K562 (cell line): ENCODE data around the gene NBPF14. TPM values are rescaled to one million over a fixed set of nuclear protein-coding genes. Genes with fewer than 3 reads are reported as not detected.
A peak's percentile ranks its signal among the peaks of the same experiment; 100 is the strongest.
"Not testable (repeated sequence)": the region's sequence is repeated elsewhere in the genome, so short reads cannot be mapped to it uniquely, and the experiment has no call there.

Experiments used
- CREB1 ChIP-seq, 2 experiments: sonication (generic) in 1 of 2; formaldehyde crosslinking in 1 of 2; IDR thresholded peaks; 2 replicates each; pipeline versions ENCODE4 v1.6.1 to v1.8.0; 2012 to 2022; ENCODE audit warnings: inconsistent platforms in 1 of 2, mild to moderate bottlenecking in 1 of 2, missing genetic modification reagents in 1 of 2, moderate library complexity in 1 of 2
- CREM ChIP-seq: IDR thresholded peaks from 2 replicates; pipeline ENCODE4 v1.6.1; 2014; ENCODE audit warnings: antibody characterized with exemption, low read depth
- EHMT2 ChIP-seq: fragments of 450-650 bp; IDR thresholded peaks from 2 replicates; pipeline ENCODE4 v1.6.1; 2018; ENCODE audit warnings: antibody characterized with exemption
- ELF4 ChIP-seq: fragments of 450-650 bp; formaldehyde crosslinking; IDR thresholded peaks from 2 replicates; pipeline ENCODE4 v1.4.0; 2022; ENCODE audit warnings: missing genetic modification characterization
- GABPA ChIP-seq: fragments of 200-800 bp; sonication (Bioruptor generic); conservative IDR thresholded peaks from 2 replicates; pipeline ENCODE4 v1.6.1; 2016; ENCODE audit warnings: low read depth, missing genetic modification characterization, missing compliant biosample characterization
- MEIS2 ChIP-seq: fragments of 450-650 bp; IDR thresholded peaks from 2 replicates; pipeline ENCODE4 v1.6.1; 2014; ENCODE audit warnings: mild to moderate bottlenecking; ENCODE audit not compliant: partially characterized antibody
- ZNF584 ChIP-seq: fragments of 200-800 bp; sonication (Bioruptor generic); IDR thresholded peaks from 2 replicates; pipeline ENCODE4 v1.6.1; 2016; ENCODE audit warnings: low read depth, mild to moderate bottlenecking, missing genetic modification characterization, missing compliant biosample characterization
- polyA plus RNA-seq, 8 experiments: library from polyadenylated mRNA; depleted of rRNA in 4 of 8; stranded (reverse) in 5 of 8; unstranded in 3 of 8; fragments of >200 nt; fragmentation: Nextera tagmentation in 2 of 8; fragmentation: Illumina TruSeq in 1 of 8; extraction: Ambion mirVana in 2 of 8; extraction: Trizol in 1 of 8; gene quantifications; 2 replicates each; pipeline versions ENCODE4 v1.2.1 to v1.2.3, GENCODE V29; 2011 to 2014; ENCODE audit warnings: inconsistent platforms in 1 of 8, missing spikeins in 1 of 8
- total RNA-seq, 7 experiments: library from RNA; depleted of rRNA in 6 of 7; stranded (reverse); fragments of >200 nt in 6 of 7; fragmentation: Illumina TruSeq in 2 of 7; extraction: Trizol in 2 of 7; gene quantifications; 2 replicates each; pipeline versions ENCODE4 v1.2.1 to v1.2.3, GENCODE V29; 2011 to 2021; ENCODE audit warnings: low replicate concordance in 1 of 7
- TF ChIP-seq, protein P1 (sequence below), 2 experiments: fragments of 450-650 bp in 1 of 2; sonication (generic) in 1 of 2; formaldehyde crosslinking in 1 of 2; IDR thresholded peaks; 2 replicates each; pipeline versions ENCODE4 v1.7.1 to v1.9.0; 2016 to 2022; ENCODE audit warnings: inconsistent platforms in 1 of 2, mild to moderate bottlenecking in 1 of 2, missing genetic modification reagents in 1 of 2
- TF ChIP-seq, protein P2 (sequence below): fragments of 450-650 bp; IDR thresholded peaks from 2 replicates; pipeline ENCODE4 v1.6.1; 2016
- TF ChIP-seq, protein P3 (sequence below): fragments of 250-450 bp; sonication (Bioruptor Pico); IDR thresholded peaks from 2 replicates; pipeline ENCODE4 v1.4.0; 2020

Gene NBPF14
- total and polyA plus RNA-seq, 9 of the 15 experiments (the other 6 are each of a cell fraction or from before 2014, with no cell fraction given) = 0.99 to 10.6 (median 6.1) TPM

DNA sequence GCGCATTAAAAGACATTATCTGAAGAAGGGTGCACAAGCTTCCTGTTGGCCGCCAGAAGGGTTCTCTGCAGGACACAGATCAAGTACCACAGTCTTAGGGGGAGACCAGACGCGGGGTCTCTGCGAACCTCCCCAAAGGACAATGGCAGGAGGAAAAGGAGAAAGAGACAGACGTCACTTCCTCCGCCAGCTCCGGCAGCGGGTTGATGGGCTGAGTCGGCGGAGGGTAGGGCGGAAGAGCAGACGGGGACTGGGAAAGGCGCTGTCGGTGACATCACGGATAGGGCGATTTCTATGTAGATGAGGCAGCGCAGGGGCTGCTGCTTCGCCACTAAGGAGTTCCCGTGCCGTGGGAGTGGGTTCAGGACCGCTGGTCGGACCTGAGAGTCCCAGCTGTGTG is 73.7 kb downstream of the NBPF14 start (continued):
- TF ChIP-seq, protein P1, sequence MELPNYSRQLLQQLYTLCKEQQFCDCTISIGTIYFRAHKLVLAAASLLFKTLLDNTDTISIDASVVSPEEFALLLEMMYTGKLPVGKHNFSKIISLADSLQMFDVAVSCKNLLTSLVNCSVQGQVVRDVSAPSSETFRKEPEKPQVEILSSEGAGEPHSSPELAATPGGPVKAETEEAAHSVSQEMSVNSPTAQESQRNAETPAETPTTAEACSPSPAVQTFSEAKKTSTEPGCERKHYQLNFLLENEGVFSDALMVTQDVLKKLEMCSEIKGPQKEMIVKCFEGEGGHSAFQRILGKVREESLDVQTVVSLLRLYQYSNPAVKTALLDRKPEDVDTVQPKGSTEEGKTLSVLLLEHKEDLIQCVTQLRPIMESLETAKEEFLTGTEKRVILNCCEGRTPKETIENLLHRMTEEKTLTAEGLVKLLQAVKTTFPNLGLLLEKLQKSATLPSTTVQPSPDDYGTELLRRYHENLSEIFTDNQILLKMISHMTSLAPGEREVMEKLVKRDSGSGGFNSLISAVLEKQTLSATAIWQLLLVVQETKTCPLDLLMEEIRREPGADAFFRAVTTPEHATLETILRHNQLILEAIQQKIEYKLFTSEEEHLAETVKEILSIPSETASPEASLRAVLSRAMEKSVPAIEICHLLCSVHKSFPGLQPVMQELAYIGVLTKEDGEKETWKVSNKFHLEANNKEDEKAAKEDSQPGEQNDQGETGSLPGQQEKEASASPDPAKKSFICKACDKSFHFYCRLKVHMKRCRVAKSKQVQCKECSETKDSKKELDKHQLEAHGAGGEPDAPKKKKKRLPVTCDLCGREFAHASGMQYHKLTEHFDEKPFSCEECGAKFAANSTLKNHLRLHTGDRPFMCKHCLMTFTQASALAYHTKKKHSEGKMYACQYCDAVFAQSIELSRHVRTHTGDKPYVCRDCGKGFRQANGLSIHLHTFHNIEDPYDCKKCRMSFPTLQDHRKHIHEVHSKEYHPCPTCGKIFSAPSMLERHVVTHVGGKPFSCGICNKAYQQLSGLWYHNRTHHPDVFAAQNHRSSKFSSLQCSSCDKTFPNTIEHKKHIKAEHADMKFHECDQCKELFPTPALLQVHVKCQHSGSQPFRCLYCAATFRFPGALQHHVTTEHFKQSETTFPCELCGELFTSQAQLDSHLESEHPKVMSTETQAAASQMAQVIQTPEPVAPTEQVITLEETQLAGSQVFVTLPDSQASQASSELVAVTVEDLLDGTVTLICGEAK (IDR thresholded peaks at IDR 0.05) = peak; percentile 86
- TF ChIP-seq, protein P1 (CRISPR knock-in tag; IDR thresholded peaks at IDR 0.05) = not testable (repeated sequence)
- TF ChIP-seq, protein P2, sequence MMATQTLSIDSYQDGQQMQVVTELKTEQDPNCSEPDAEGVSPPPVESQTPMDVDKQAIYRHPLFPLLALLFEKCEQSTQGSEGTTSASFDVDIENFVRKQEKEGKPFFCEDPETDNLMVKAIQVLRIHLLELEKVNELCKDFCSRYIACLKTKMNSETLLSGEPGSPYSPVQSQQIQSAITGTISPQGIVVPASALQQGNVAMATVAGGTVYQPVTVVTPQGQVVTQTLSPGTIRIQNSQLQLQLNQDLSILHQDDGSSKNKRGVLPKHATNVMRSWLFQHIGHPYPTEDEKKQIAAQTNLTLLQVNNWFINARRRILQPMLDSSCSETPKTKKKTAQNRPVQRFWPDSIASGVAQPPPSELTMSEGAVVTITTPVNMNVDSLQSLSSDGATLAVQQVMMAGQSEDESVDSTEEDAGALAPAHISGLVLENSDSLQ = peak; percentile 38; the same call in 1 of the 2 replicates
- TF ChIP-seq CREB1 (IDR thresholded peaks at IDR 0.05) = not testable (repeated sequence)
- TF ChIP-seq CREB1 (CRISPR knock-in tag; IDR thresholded peaks at IDR 0.05) (peak; percentile 80), MEIS2 (peak; percentile 10), ZNF584 (CRISPR knock-in tag) (0 out of 2 replicates have a peak, but pooled peaks have one; percentile 6), CREM (peak; percentile 90), EHMT2 (peak; percentile 96), GABPA (tag) (peak; percentile 76), ELF4 (CRISPR knock-in tag) (0 out of 2 replicates have a peak, but pooled peaks have one; percentile 10)
- TF ChIP-seq, protein P3, sequence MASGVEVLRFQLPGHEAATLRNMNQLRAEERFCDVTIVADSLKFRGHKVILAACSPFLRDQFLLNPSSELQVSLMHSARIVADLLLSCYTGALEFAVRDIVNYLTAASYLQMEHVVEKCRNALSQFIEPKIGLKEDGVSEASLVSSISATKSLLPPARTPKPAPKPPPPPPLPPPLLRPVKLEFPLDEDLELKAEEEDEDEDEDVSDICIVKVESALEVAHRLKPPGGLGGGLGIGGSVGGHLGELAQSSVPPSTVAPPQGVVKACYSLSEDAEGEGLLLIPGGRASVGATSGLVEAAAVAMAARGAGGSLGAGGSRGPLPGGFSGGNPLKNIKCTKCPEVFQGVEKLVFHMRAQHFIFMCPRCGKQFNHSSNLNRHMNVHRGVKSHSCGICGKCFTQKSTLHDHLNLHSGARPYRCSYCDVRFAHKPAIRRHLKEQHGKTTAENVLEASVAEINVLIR = peak; percentile 75
- TF ChIP-seq, all 486 proteins: peak for 22; not testable (repeated sequence) for 464
